ENCODE measurements around the gene ARHGEF18.

The ARHGEF18 gene

GRCh38 chr19:7377196-7377595 is 28.5 kb downstream of the ARHGEF18 start:
- H3K27me3 Mint-ChIP-seq: no peaks in the 10 kb centered on the region
- peaks cover 87% of the 10 kb centered on the region for H3K36me3 Mint-ChIP-seq (ENCODE audit: insufficient read depth)
- peak overlapping the region in 1 of 2 donors; percentile 68 for H3K27ac Mint-ChIP-seq
- ATAC-seq (replicated peaks) (no peak), DNase-seq (no peak)
- H3K4me3 Mint-ChIP-seq: no peak overlapping the region
- no peaks in the 10 kb centered on the region for H3K9me3 Mint-ChIP-seq
- peaks cover 7 to 21% of the 10 kb centered on the region in 2 donors for H3K4me1 Mint-ChIP-seq (ENCODE audit: low read depth in 2 of 2)

DNA sequence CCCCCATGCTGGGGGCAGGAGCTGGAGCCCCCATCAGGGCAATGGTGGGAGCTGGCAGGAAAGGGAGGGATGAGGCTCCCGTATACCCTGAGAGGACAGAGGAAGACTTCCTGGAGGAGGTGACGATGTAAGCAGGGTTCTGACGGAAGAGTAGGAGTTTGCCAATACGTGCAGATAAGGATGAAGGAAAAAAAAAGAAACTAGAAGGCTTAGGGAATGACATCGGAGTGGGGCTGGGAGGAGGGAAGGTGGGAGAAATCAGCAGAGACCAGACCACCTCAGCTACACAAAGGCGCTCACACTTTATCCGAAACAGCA is 32.3 kb downstream of the ARHGEF18 start:
- no peak overlapping the region for H3K4me3 Mint-ChIP-seq
- DNase-seq (no peak), ATAC-seq (replicated peaks) (no peak)
- no peaks in the 10 kb centered on the region for H3K9me3 Mint-ChIP-seq
- peaks cover 18 to 28% of the 10 kb centered on the region in 2 donors for H3K4me1 Mint-ChIP-seq (ENCODE audit: low read depth in 2 of 2)
- peaks cover 73% of the 10 kb centered on the region for H3K36me3 Mint-ChIP-seq (ENCODE audit: insufficient read depth)
- H3K27ac Mint-ChIP-seq: peak overlapping the region; percentile 83 to 90
- no peaks in the 10 kb centered on the region for H3K27me3 Mint-ChIP-seq

GRCh38 chr19:7382694-7383093 is 34.0 kb downstream of the ARHGEF18 start:
- H3K36me3 Mint-ChIP-seq (ENCODE audit: insufficient read depth): peaks cover 73% of the 10 kb centered on the region
- no peaks in the 10 kb centered on the region for H3K27me3 Mint-ChIP-seq
- DNase-seq (no peak), ATAC-seq (replicated peaks) (no peak)
- H3K27ac Mint-ChIP-seq: peak overlapping the region in 1 of 2 donors; percentile 44
- no peaks in the 10 kb centered on the region for H3K9me3 Mint-ChIP-seq
- H3K4me1 Mint-ChIP-seq (ENCODE audit: low read depth in 2 of 2): peaks cover 28 to 36% of the 10 kb centered on the region in 2 donors
- no peak overlapping the region for H3K4me3 Mint-ChIP-seq

DNA sequence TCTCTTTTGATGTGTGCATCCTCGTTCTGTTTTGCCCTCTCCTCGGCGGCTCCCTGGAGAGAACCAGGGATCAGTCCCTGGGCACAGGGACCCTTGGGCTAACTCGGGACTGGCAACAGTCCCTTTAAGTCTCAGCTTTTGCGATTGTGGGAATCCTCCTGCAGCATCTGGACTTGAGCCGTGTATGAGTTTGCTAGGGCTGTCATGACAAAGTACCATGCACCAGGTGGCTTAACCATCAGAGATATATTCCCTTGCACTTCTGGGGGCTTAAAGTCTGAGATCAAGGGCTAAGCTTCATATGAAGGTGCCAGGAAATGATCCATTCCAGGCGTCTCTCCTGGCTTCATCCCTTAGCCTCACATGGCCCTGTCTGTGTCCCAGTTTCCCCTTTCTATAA is 34.5 kb downstream of the ARHGEF18 start:
- H3K27ac Mint-ChIP-seq: no peak overlapping the region
- DNase-seq: no peak
- H3K4me3 Mint-ChIP-seq: no peak overlapping the region
- no peaks in the 10 kb centered on the region for H3K27me3 Mint-ChIP-seq
- no peak for ATAC-seq (replicated peaks)
- no peaks in the 10 kb centered on the region for H3K9me3 Mint-ChIP-seq
- H3K36me3 Mint-ChIP-seq (ENCODE audit: insufficient read depth): peaks cover 73% of the 10 kb centered on the region
- peaks cover 28 to 37% of the 10 kb centered on the region in 2 donors for H3K4me1 Mint-ChIP-seq (ENCODE audit: low read depth in 2 of 2)

GRCh38 chr19:7385062-7385461 is 36.3 kb downstream of the ARHGEF18 start:
- H3K27ac Mint-ChIP-seq: peak overlapping the region in 1 of 2 donors; percentile 31

DNA sequence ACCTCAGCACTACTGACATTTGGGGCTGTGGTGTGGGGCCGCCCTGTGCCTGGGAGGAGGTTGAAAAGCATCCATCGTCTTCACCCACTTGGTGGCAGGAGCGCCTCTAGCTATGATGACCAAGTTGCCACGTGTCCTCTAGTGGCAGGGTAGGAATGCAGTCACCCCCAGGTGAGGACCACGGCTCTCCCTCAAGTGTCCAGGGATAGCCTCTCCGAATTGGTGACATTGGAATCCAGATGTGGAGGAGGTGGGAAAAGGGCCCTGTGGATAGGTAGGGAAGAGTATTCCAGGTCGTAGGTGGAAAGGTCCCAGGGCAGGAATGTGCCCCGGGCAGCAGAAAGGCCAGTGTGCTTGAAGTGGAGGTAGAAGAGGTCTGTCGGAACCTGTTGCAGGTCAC is 37.6 kb downstream of the ARHGEF18 start:
- H3K4me3 Mint-ChIP-seq: peak overlapping the region; percentile 51 to 74
- H3K9me3 Mint-ChIP-seq: no peaks in the 10 kb centered on the region
- peak overlapping the region; percentile 75 to 85 for H3K27ac Mint-ChIP-seq
- peaks cover 79% of the 10 kb centered on the region for H3K36me3 Mint-ChIP-seq (ENCODE audit: insufficient read depth)
- H3K4me1 Mint-ChIP-seq (ENCODE audit: low read depth in 2 of 2): peaks cover 18 to 21% of the 10 kb centered on the region in 2 donors
- H3K27me3 Mint-ChIP-seq: no peaks in the 10 kb centered on the region
- ATAC-seq (replicated peaks) (no peak), DNase-seq (no peak)

More at GRCh38 chr19:7385062-7385461, 36.3 kb downstream of the ARHGEF18 start:
- H3K4me1 Mint-ChIP-seq (ENCODE audit: low read depth in 2 of 2): peaks cover 28% of the 10 kb centered on the region in 2 donors
- DNase-seq (no peak), ATAC-seq (replicated peaks) (no peak)
- H3K36me3 Mint-ChIP-seq (ENCODE audit: insufficient read depth): peaks cover 77% of the 10 kb centered on the region
- no peak overlapping the region for H3K4me3 Mint-ChIP-seq
- H3K27me3 Mint-ChIP-seq: no peaks in the 10 kb centered on the region
- H3K9me3 Mint-ChIP-seq: no peaks in the 10 kb centered on the region

DNA sequence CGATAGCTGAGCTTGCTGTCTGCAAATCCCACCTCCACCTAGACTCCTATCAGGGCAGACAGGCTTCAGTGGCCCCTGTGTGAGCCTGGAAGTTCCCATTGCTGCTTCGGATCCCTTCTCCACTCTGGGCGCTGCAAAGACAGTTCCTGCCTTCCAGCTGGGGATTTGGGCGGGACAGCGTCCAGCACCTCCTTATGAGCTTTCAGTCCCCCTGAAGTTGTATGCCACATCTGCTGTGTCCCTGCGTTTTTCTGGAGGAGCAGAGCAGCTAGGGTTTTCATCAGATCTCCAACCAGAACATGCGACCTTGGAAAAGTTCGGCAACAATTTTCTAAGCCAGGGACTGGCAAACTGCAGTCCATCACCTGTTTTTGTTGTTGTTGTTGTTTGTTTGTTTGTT is 38.0 kb downstream of the ARHGEF18 start:
- Mint-ChIP-seq H3K36me3 (ENCODE audit: insufficient read depth) (peaks cover 80% of the 10 kb centered on the region), H3K27ac (peak overlapping the region; percentile 85 to 88), H3K27me3 (no peaks in the 10 kb centered on the region), H3K4me3 (peak overlapping the region; percentile 51 to 74), H3K4me1 (ENCODE audit: low read depth in 2 of 2) (peaks cover 17 to 21% of the 10 kb centered on the region in 2 donors), H3K9me3 (no peaks in the 10 kb centered on the region)
- ATAC-seq (replicated peaks) (no peak), DNase-seq (no peak)

DNA sequence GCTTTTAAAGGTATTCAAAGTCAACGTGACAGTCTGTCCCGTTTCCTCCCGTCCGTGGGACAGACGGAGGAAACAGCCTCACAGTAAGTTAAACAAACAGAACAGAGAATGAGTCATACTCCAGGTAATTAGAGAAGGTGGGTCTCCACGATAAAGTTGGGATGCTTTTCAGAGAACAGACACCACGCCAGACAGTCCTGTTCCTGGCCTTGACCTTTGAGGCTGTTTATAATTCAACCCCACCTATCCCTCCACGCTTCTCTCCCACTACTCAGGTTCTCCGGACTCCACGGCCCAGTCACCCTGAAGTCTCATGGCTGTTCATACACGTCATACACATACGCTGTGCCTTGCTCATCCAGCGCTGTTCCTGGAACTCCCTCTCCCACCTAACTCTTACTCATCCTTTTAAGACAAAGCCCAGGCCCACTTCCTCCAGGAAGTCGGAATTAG is 42.5 kb downstream of the ARHGEF18 start:
- H3K36me3 Mint-ChIP-seq (ENCODE audit: insufficient read depth): peaks cover 78% of the 10 kb centered on the region
- H3K27me3 Mint-ChIP-seq: no peaks in the 10 kb centered on the region
- peaks cover 26 to 33% of the 10 kb centered on the region in 2 donors for H3K4me1 Mint-ChIP-seq (ENCODE audit: low read depth in 2 of 2)
- ATAC-seq (replicated peaks) (no peak), DNase-seq (no peak)
- H3K4me3 Mint-ChIP-seq: no peak overlapping the region
- H3K9me3 Mint-ChIP-seq: no peaks in the 10 kb centered on the region
- no peak overlapping the region for H3K27ac Mint-ChIP-seq

GRCh38 chr19:7393459-7393858 is 44.7 kb downstream of the ARHGEF18 start:
- H3K27ac Mint-ChIP-seq: peak overlapping the region; percentile 87 to 91
- H3K36me3 Mint-ChIP-seq (ENCODE audit: insufficient read depth): peaks cover 64% of the 10 kb centered on the region
- peaks cover 20 to 32% of the 10 kb centered on the region in 2 donors for H3K4me1 Mint-ChIP-seq (ENCODE audit: low read depth in 2 of 2)
- peak overlapping the region; percentile 83 to 87 for H3K4me3 Mint-ChIP-seq
- DNase-seq (no peak), ATAC-seq (replicated peaks) (no peak)
- H3K9me3 Mint-ChIP-seq: no peaks in the 10 kb centered on the region
- H3K27me3 Mint-ChIP-seq: no peaks in the 10 kb centered on the region

GRCh38 chr19:7393939-7394730 is 45.4 kb downstream of the ARHGEF18 start:
- Mint-ChIP-seq H3K4me3 (peak overlapping the region; percentile 83 to 87), H3K27ac (peak overlapping the region; percentile 87 to 91), H3K27me3 (no peaks in the 10 kb centered on the region), H3K4me1 (ENCODE audit: low read depth in 2 of 2) (peaks cover 26 to 38% of the 10 kb centered on the region in 2 donors), H3K9me3 (no peaks in the 10 kb centered on the region), H3K36me3 (ENCODE audit: insufficient read depth) (peaks cover 63% of the 10 kb centered on the region)
- no peak for DNase-seq
- ATAC-seq (replicated peaks): no peak

DNA sequence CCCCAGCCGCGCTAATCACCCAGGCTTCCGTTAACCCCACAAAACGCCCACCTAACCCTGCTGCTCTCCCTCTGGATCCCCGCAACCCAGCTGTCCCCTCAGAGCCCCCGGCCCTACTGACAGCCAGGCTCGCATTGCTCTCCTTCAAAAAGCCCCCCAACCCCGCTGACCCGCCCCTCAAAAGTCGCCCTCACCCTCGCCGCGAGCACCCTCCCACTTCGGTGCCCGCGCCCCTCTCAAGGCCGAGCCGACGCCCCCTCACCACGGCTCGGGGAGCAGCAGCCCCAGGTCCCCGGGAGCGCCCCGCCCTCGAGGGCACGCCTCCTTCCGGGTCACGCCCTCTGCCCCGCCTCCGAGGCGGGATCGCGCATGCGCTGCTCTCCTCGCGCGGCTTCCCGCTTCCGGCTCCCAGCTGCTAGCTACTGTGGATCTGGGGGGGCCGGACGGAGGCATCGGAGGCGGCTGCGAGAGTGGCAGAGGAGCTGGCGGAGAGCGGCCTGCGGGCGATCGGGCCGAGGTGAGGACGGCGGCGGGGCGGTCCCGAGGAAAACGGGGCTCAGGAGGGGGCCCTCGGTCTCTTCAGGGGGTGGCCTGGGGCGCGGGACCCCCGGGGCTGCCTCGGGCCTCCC is 46.1 kb downstream of the ARHGEF18 start:
- Mint-ChIP-seq H3K9me3 (no peaks in the 10 kb centered on the region), H3K27me3 (no peaks in the 10 kb centered on the region), H3K4me1 (ENCODE audit: low read depth in 2 of 2) (peaks cover 26 to 41% of the 10 kb centered on the region in 2 donors), H3K36me3 (ENCODE audit: insufficient read depth) (peaks cover 61% of the 10 kb centered on the region), H3K4me3 (peak overlapping the region; percentile 83 to 87), H3K27ac (peak overlapping the region; percentile 87 to 91)
- ATAC-seq (replicated peaks) (peak; percentile 90), DNase-seq (peak; percentile 84 to 95 (median 92))

- H3K27me3 Mint-ChIP-seq: no peaks in the 10 kb centered on the region
- peak overlapping the region; percentile 83 to 87 for H3K4me3 Mint-ChIP-seq
- H3K4me1 Mint-ChIP-seq (ENCODE audit: low read depth in 2 of 2): peaks cover 26 to 41% of the 10 kb centered on the region in 2 donors
- peak overlapping the region; percentile 87 to 91 for H3K27ac Mint-ChIP-seq
- peaks cover 59% of the 10 kb centered on the region for H3K36me3 Mint-ChIP-seq (ENCODE audit: insufficient read depth)
- DNase-seq (no peak), ATAC-seq (replicated peaks) (peak; percentile 36)
- H3K9me3 Mint-ChIP-seq: no peaks in the 10 kb centered on the region
Measured at GRCh38 chr19:7395360-7396066, 46.8 kb downstream of the ARHGEF18 start.

GRCh38 chr19:7397687-7398086 is 49.0 kb downstream of the ARHGEF18 start:
- H3K27ac Mint-ChIP-seq: peak overlapping the region in 1 of 2 donors; percentile 17
- no peak for ATAC-seq (replicated peaks)
- H3K36me3 Mint-ChIP-seq (ENCODE audit: insufficient read depth): peaks cover 43% of the 10 kb centered on the region
- no peak for DNase-seq
- no peaks in the 10 kb centered on the region for H3K27me3 Mint-ChIP-seq
- peaks cover 35 to 49% of the 10 kb centered on the region in 2 donors for H3K4me1 Mint-ChIP-seq (ENCODE audit: low read depth in 2 of 2)
- no peaks in the 10 kb centered on the region for H3K9me3 Mint-ChIP-seq
- no peak overlapping the region for H3K4me3 Mint-ChIP-seq
